HCT116 (cell line): ENCODE results near the gene FOXJ1. TPM values are rescaled to one million over a fixed set of nuclear protein-coding genes. Genes with fewer than 3 reads are reported as not detected.

Source experiments
- ATAC-seq: fragments of 200-7000 bp; cut with Tn5 transposase; 2 replicates; pipeline ENCODE4 v1.9.1; 2020; ENCODE audit warnings: mild to moderate bottlenecking, moderate library complexity
- Bru-seq: library from RNA; stranded (reverse); fragments of 400-500 nt; gene quantifications from one replicate; lab custom pipeline; 2021; lab: Mats Ljungman, UMichigan
- BruChase-seq, 2 experiments: library from RNA; stranded (reverse); fragments of 400-500 nt; gene quantifications; one replicate each; lab custom pipeline; 2021; lab: Mats Ljungman, UMichigan
- BruUV-seq: library from RNA; stranded (reverse); fragments of 400-500 nt; replicated peaks from 2 replicates; lab custom pipeline; 2021; lab: Mats Ljungman, UMichigan
- CTCF ChIA-PET: fragments of 300-600 bp; sonication (Branson Sonifier 250); formaldehyde crosslinking; loops from one replicate; lab custom pipeline; 2021; ENCODE audit warnings: antibody characterized with exemption; lab: Charles Lee
- POLR2A ChIA-PET: fragments of 300-600, 350-600 bp; sonication (Branson Sonifier 250); formaldehyde crosslinking; loops from one replicate; lab custom pipeline; 2021; ENCODE audit warnings: antibody characterized with exemption; lab: Charles Lee
- RAD21 ChIA-PET, 2 experiments: fragments of 300-600 bp; sonication (Branson Sonifier 250); formaldehyde crosslinking; loops; one replicate each; lab custom pipeline; 2023; ENCODE audit warnings: low total read pairs in 2 of 2; ENCODE audit not compliant: uncharacterized antibody in 2 of 2, unreplicated experiment in 2 of 2, low non-redundant PET in 1 of 2; lab: Charles Lee
- DNase-seq: peaks from one replicate; pipeline ENCODE4 v3.0.0-alpha.2; 2010; ENCODE audit warnings: low read depth, low spot score
- H2AFZ ChIP-seq: fragments of 200-600 bp; shearing (Covaris generic), sonication (generic); 2 replicates; pipeline ENCODE4 v1.6.1; 2017; ENCODE audit warnings: low read depth, mixed run types, mixed read lengths, antibody characterized with exemption, low read length; ENCODE audit not compliant: poor library complexity, severe bottlenecking
- H3K27ac ChIP-seq: 2 replicates; pipeline ENCODE4 v1.5.1; 2012; ENCODE audit warnings: low read depth, low read length
- H3K27me3 ChIP-seq: fragments of 200-600 bp; sonication (generic); 2 replicates; pipeline ENCODE4 v1.6.1; 2016; ENCODE audit warnings: mixed run types, low read length, mixed read lengths; ENCODE audit not compliant: insufficient read depth
- H3K36me3 ChIP-seq, 2 experiments: fragments of 200-500 bp in 1 of 2; fragments of 200-600 bp in 1 of 2; sonication (Bioruptor generic) in 1 of 2; sonication (generic) in 1 of 2; 2 replicates each; pipeline versions ENCODE4 v1.5.1 to v1.6.1; 2014 to 2016; ENCODE audit warnings: low read length in 2 of 2, inconsistent platforms in 1 of 2, mixed read lengths in 1 of 2, mixed run types in 1 of 2; ENCODE audit not compliant: insufficient read depth in 2 of 2, control insufficient read depth in 1 of 2
- H3K4me1 ChIP-seq, 2 experiments: fragments of 200-600 bp in 1 of 2; sonication (generic) in 1 of 2; 2 replicates each; pipeline versions ENCODE4 v1.5.1 to v1.6.1; 2012 to 2017; ENCODE audit warnings: low read length in 2 of 2, inconsistent platforms in 1 of 2, mild to moderate bottlenecking in 1 of 2, mixed read lengths in 1 of 2, mixed run types in 1 of 2, moderate library complexity in 1 of 2; ENCODE audit not compliant: insufficient read depth in 2 of 2, control insufficient read depth in 1 of 2
- H3K4me2 ChIP-seq: fragments of 200-600 bp; sonication (generic); 2 replicates; pipeline ENCODE4 v1.6.1; 2017; ENCODE audit warnings: mixed run types, low read length, mixed read lengths
- H3K4me3 ChIP-seq, 2 experiments: fragments of 200-600 bp in 1 of 2; sonication (generic) in 1 of 2; replicated peaks in 1 of 2; 2 replicates each; pipeline ENCODE4 v1.5.1; 2011 to 2016; ENCODE audit warnings: low read length in 2 of 2, control low read depth in 1 of 2, low read depth in 1 of 2, mild to moderate bottlenecking in 1 of 2, mixed read lengths in 1 of 2, mixed run types in 1 of 2
- H3K79me2 ChIP-seq: fragments of 200-600 bp; sonication (generic); 2 replicates; pipeline ENCODE4 v1.6.1; 2017; ENCODE audit warnings: mild to moderate bottlenecking, mixed run types, low read length, moderate library complexity, mixed read lengths; ENCODE audit not compliant: insufficient read depth
- H3K9ac ChIP-seq: fragments of 200-600 bp; sonication (generic); 2 replicates; pipeline ENCODE4 v1.6.1; 2016; ENCODE audit warnings: low read length, mixed read lengths
- H3K9me2 ChIP-seq: fragments of 200-600 bp; sonication (generic), shearing (Covaris generic); 2 replicates; pipeline ENCODE4 v1.6.1; 2017; ENCODE audit warnings: mixed run types, mild to moderate bottlenecking, moderate library complexity; ENCODE audit not compliant: insufficient read depth
- H3K9me3 ChIP-seq, 2 experiments: fragments of 200-500 bp in 1 of 2; fragments of 200-600 bp in 1 of 2; sonication (Bioruptor generic) in 1 of 2; sonication (generic) in 1 of 2; 2 replicates each; pipeline ENCODE4 v1.6.1; 2014 to 2017; ENCODE audit warnings: low read length in 2 of 2, mixed read lengths in 2 of 2, inconsistent platforms in 1 of 2, low read depth in 1 of 2, mild to moderate bottlenecking in 1 of 2, mixed run types in 1 of 2, moderate library complexity in 1 of 2; ENCODE audit not compliant: control insufficient read depth in 1 of 2, insufficient read depth in 1 of 2
- H4K20me1 ChIP-seq: fragments of 200-600 bp; sonication (generic), shearing (Covaris generic); 2 replicates; pipeline ENCODE4 v1.6.1; 2017; ENCODE audit warnings: mixed run types, mild to moderate bottlenecking, moderate library complexity; ENCODE audit not compliant: insufficient read depth
- EGR1 ChIP-seq: IDR thresholded peaks from 2 replicates; pipeline ENCODE4 v1.6.1; 2012; ENCODE audit warnings: low read depth
- JUND ChIP-seq: IDR thresholded peaks from 2 replicates; pipeline ENCODE4 v1.6.1; 2012
- POLR2AphosphoS5 ChIP-seq: IDR thresholded peaks from 2 replicates; pipeline ENCODE4 v1.6.1; 2011; ENCODE audit warnings: mild to moderate bottlenecking, low read depth, low read length, moderate library complexity
- RAD21 ChIP-seq: IDR thresholded peaks from 2 replicates; pipeline ENCODE4 v1.6.1; 2012; ENCODE audit warnings: low read depth, mild to moderate bottlenecking
- SP1 ChIP-seq: IDR thresholded peaks from 2 replicates; pipeline ENCODE4 v1.6.1; 2012; ENCODE audit warnings: low read depth
- SRF ChIP-seq: IDR thresholded peaks from 2 replicates; pipeline ENCODE4 v1.6.1; 2012; ENCODE audit warnings: low read depth
- TCF7L2 ChIP-seq: IDR thresholded peaks from 2 replicates; pipeline ENCODE4 v1.7.0; 2011; ENCODE audit warnings: borderline replicate concordance, inconsistent platforms; ENCODE audit not compliant: insufficient read depth, insufficient read length; ENCODE audit errors: extremely low read depth
- ZNF274 ChIP-seq: fragments of 200-500 bp; sonication (Bioruptor generic); IDR thresholded peaks from 2 replicates; pipeline ENCODE4 v1.6.1; 2014; ENCODE audit warnings: mild to moderate bottlenecking, low read depth, low read length, inconsistent platforms
- intact Hi-C: fragments of 100-400 bp; cut with micrococcal nuclease; formaldehyde crosslinking; loops from 2 replicates; pipeline ENCODE4 v1.10.0; 2022
- long read RNA-seq: library from polyadenylated mRNA; unstranded; transcript quantifications from one replicate; pipeline ENCODE4 v2.0.0, GENCODE V29; 2021; ENCODE audit not compliant: unreplicated experiment
- polyA plus RNA-seq: library from polyadenylated mRNA; unstranded; fragments of >200 nt; gene quantifications from 2 replicates; pipeline ENCODE4 v1.2.1, GENCODE V29; 2012; ENCODE audit warnings: missing spikeins
- total RNA-seq: library from RNA; stranded (reverse); gene quantifications from one replicate; pipeline ENCODE4 v1.2.1, GENCODE V29; 2021; ENCODE audit not compliant: unreplicated experiment

FOXJ1 gene, protein sequence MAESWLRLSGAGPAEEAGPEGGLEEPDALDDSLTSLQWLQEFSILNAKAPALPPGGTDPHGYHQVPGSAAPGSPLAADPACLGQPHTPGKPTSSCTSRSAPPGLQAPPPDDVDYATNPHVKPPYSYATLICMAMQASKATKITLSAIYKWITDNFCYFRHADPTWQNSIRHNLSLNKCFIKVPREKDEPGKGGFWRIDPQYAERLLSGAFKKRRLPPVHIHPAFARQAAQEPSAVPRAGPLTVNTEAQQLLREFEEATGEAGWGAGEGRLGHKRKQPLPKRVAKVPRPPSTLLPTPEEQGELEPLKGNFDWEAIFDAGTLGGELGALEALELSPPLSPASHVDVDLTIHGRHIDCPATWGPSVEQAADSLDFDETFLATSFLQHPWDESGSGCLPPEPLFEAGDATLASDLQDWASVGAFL
- total RNA-seq, result 0.61 TPM
- 0.27 and 0.30 TPM in 2 replicates for polyA plus RNA-seq
- percentile 26 among the genes with signal in this experiment for Bru-seq, nascent RNA
- percentile 19 among the genes with signal in this experiment for BruChase-seq, experiment 1, labeled RNA remaining after a 6-hour chase
- BruChase-seq, experiment 2, labeled RNA remaining after a 2-hour chase, result percentile 22 among the genes with signal in this experiment
- long read RNA-seq, result 0 reads

DNA sequence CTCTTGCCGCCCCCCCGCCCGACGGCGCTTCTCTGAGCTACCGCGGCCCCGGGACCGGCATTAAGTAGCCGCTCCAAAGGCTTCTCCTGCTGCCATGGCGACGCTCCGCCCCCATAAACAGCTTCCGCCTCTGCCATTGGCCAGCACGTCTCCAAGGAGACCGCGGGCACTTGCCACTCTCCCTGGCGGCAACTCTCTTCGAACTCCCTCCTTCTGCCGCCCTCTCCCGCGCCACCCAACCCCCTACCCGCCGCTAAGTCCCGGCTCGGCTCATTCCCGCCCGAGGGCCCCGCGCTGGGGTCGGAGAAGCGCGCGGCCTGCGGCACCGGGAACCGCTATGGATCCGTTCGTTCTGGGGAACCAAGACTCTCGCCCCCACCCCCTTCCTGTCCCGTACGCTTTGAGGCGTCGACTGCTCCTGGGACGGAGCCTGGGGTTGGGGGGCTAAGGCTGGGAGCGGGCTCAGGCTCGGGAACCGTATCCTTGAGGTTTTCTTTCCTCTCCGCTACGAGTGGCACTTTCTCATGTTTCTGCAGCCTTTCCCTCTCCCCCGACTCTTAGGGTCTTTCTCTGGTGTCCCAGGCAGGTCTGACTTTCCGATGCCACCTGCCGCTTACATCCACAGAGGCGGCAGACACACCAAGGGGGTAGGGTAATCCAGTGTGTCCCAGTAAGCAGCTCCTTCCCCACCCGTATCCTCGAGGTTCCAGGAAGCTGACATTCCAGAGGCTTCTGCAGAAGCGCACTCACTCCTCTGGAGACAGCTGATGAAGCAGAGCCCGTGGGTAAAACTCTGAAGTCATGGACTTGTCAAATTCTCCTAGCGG lies at the start of gene FOXJ1:
FOXJ1 (minus strand) TSS at position 34 of the 827 bp plus-strand sequence. CDS start 850 bp downstream, outside the sequence.
- ChIA-PET RAD21 (interaction anchor here in 1 of 2 experiments (1.6 kb wide), 1 partner anchor 18 kb away, joined by 4 read pairs; no protein-coding TSS in a partner anchor), CTCF (interaction anchor here (1.2 to 1.4 kb wide), 3 partner anchors 9 to 35 kb away, joined by 4 read pairs; no protein-coding TSS in a partner anchor), POLR2A (interaction anchor here (3.1 kb wide), 1 partner anchor 8 kb away, joined by 18 read pairs; no protein-coding TSS in a partner anchor)
- ATAC-seq, result peak; percentile 95
- Histone ChIP-seq H3K27me3 (no peaks in the 10 kb centered on the region), H4K20me1 (no peaks in the 10 kb centered on the region), H3K4me1 (peaks cover 17 to 30% of the 10 kb centered on the region in 2 experiments; a peak in 3 of 4 replicates), H3K9me3 (no peaks in the 10 kb centered on the region), H3K36me3 (no peaks in the 10 kb centered on the region), H3K4me3 (peak within 1 kb of the TSS; percentile 18 to 33; a peak in 3 of 4 replicates), H3K79me2 (no peaks in the 10 kb centered on the region), H3K9me2 (no peaks in the 10 kb centered on the region), H3K27ac (no peak within 1 kb of the TSS), H3K9ac (no peak within 1 kb of the TSS), H3K4me2 (peak within 1 kb of the TSS; percentile 81), H2AFZ (peak within 1 kb of the TSS; percentile 82)
- no TSS peak for BruUV-seq
- peak; percentile 87 for DNase-seq
- intact Hi-C loops, result no loop called here
- TF ChIP-seq JUND (no peak), ZNF274 (no peak), TCF7L2 (peak; percentile 48), RAD21 (no peak), POLR2AphosphoS5 (no peak), SP1 (peak; percentile 86), SRF (no peak), EGR1 (peak; percentile 83)
